Nephron progenitor cell (in vitro differentiated cells): Measurements from ENCODE around the gene PEDS1.
"Not testable (repeated sequence)": the region's sequence is repeated elsewhere in the genome, so short reads cannot be mapped to it uniquely, and the experiment has no call there.

Source experiments
- DNase-seq: peaks from one replicate; pipeline ENCODE4 v3.0.0; 2021
- H3K27ac Mint-ChIP-seq: 2 replicates; pipeline ENCODE4 v1.8.0; 2021; ENCODE audit warnings: mild to moderate bottlenecking, moderate library complexity, mixed read lengths
- H3K27me3 Mint-ChIP-seq: 2 replicates; pipeline ENCODE4 v1.8.0; 2021; ENCODE audit warnings: mild to moderate bottlenecking, low read depth, mixed read lengths; ENCODE audit not compliant: poor library complexity
- H3K36me3 Mint-ChIP-seq: 2 replicates; pipeline ENCODE4 v1.8.0; 2021; ENCODE audit warnings: low read depth, mixed read lengths
- H3K4me1 Mint-ChIP-seq: 2 replicates; pipeline ENCODE4 v1.8.0; 2021; ENCODE audit warnings: mixed read lengths
- H3K4me3 Mint-ChIP-seq: 2 replicates; pipeline ENCODE4 v1.8.0; 2021; ENCODE audit warnings: mild to moderate bottlenecking, moderate library complexity, mixed read lengths
- H3K9me3 Mint-ChIP-seq: 2 replicates; pipeline ENCODE4 v1.8.0; 2021; ENCODE audit warnings: mild to moderate bottlenecking, moderate library complexity, mixed read lengths
- CTCF ChIP-seq: fragments of 200-600 bp; sonication (generic); IDR thresholded peaks from 2 replicates; pipeline ENCODE4 v1.5.0; 2021; ENCODE audit warnings: antibody characterized with exemption

Gene PEDS1

DNA sequence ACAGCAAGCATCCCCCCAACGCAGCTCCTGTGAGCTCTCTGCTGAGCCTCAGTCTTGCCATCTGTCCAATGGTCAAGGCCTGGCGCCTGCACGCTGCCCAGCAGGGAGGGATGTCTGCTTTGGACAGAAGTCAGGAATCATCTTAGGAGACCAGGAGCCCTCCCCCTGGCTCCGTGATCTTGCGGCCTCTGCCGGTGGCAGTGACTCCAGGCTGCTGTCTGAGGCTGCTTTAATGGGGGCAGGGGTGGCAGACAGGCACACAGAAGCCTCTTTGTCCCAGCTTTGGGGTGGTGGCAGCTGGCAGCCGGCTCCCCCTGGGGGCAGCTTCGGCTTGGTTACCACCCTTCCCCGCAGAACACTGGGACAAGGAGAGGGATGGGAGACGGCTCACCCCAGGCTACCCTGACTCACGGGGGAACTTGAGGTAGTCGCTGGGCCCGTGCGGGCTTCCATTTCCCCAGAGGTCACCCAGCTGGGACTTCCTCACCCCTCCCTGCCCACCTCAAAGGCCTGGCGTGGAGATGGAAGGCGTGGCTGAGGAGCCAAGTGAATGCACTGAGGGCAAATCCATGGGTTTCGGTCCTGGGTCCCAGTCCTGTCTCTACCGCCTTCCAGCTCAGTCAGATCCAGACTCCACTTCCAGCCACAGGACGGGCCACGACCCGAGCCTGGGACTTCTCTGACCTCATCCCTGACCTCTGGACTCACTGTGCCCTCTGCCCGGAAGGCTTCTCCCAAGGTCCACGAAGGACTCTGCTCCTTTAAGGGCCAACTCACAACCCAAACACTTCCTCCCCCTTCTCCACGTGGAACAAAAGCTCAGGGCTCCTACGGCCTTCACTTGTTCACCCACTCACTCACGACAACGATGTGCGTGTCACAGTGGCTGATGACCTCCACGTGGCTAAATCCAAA is 14.8 kb downstream of the PEDS1 start:
- no peaks in the 10 kb centered on the region for H3K27me3 Mint-ChIP-seq
- no peak for DNase-seq
- peaks cover 40% of the 10 kb centered on the region for H3K4me1 Mint-ChIP-seq
- no peak for TF ChIP-seq CTCF
- H3K36me3 Mint-ChIP-seq: peaks cover 33% of the 10 kb centered on the region
- H3K9me3 Mint-ChIP-seq: no peaks in the 10 kb centered on the region
- no peak overlapping the region for H3K4me3 Mint-ChIP-seq
- H3K27ac Mint-ChIP-seq: peak overlapping the region; percentile 97

- TF ChIP-seq CTCF: no peak
- H3K27me3 Mint-ChIP-seq: no peaks in the 10 kb centered on the region
- no peaks in the 10 kb centered on the region for H3K9me3 Mint-ChIP-seq
- H3K4me3 Mint-ChIP-seq: no peak overlapping the region
- H3K36me3 Mint-ChIP-seq: peaks cover 30% of the 10 kb centered on the region
- no peak for DNase-seq
- no peak overlapping the region for H3K27ac Mint-ChIP-seq
- peaks cover 40% of the 10 kb centered on the region for H3K4me1 Mint-ChIP-seq
Measured at GRCh38 chr20:50138120-50138478, 15.4 kb downstream of the PEDS1 start.

DNA sequence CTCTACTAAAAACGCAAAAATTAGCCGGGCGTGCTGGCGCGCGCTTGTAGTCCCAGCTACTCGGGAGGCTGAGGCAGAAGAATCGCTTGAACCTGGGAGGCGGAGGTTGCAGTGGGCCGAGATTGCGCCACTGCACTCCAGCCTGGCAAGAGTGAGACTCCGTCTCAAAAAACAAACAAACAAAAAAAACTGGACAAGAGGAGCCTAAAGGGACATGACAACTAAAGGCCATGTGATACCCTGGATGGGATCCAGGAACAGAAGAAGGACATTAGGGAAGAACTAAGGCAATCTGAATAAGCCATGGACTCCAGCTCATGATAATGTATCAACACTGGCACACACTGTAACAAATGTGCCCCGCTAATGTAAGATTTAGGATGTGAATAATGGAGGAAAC is 15.8 kb downstream of the PEDS1 start:
- Mint-ChIP-seq H3K27ac (peak overlapping the region; percentile 84), H3K4me1 (peaks cover 36% of the 10 kb centered on the region), H3K36me3 (peaks cover 26% of the 10 kb centered on the region)
- not testable (repeated sequence) for H3K27me3 Mint-ChIP-seq, H3K9me3 Mint-ChIP-seq, DNase-seq, H3K4me3 Mint-ChIP-seq

DNA sequence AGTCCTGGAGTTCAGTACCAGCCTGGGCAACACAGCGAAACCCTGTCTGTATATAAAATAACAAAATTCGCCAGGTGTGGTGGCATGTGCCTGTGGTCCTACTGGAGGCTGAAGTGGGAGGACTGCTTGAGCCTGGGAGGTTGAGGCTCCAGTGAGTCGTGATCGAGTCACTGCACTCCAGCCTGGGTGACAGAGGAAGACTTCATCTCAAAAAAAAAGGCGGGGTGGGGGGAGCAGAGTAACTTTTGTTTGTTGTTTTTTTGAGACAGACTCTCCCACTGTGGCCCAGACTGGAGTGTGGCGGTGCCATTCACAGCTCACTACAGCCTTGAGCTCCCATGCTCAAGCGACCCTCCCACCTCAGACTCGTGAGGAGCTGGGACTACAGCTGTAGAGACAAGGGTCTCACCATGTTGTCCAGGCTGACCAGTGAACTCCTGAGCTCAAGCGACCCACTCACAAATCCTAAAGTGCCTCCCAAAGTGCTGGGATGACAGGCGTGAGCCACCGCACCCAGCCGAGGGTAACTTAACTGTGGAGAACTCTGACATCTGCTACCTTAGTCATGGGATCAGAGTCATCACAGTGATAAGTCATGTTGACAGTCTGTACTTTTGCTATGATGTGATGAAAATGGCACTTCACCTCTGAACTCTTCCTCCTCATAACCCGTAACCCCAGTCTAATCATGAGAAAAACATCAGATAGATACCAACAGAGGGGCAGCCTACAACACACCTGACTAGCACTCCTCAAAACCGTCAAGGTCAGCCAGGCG is 16.5 kb downstream of the PEDS1 start:
- DNase-seq: no peak
- no peaks in the 10 kb centered on the region for H3K27me3 Mint-ChIP-seq
- peaks cover 27% of the 10 kb centered on the region for H3K36me3 Mint-ChIP-seq
- no peak overlapping the region for H3K4me3 Mint-ChIP-seq
- no peaks in the 10 kb centered on the region for H3K9me3 Mint-ChIP-seq
- H3K27ac Mint-ChIP-seq: peak overlapping the region; percentile 84
- H3K4me1 Mint-ChIP-seq: peaks cover 35% of the 10 kb centered on the region
- no peak for TF ChIP-seq CTCF

DNA sequence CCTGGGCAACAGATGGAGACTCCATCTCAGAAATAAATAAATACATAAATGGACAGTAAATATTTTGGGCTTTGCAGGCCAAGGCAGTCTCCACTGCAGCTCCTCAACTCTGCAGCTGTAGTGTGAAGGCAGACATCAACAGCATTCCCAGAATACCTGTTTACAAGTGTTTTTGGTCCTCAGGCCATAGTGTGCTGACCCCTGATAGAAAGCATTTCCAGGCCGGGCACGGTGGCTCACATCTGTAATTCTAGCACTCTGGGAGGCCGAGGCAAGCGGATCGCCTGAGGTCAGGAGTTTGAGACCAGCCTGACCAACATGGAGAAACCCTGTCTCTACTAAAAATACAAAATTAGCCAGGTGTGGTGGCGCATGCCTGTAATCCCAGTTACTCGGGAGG is 18.4 kb downstream of the PEDS1 start:
- H3K27ac Mint-ChIP-seq, H3K9me3 Mint-ChIP-seq, DNase-seq, H3K27me3 Mint-ChIP-seq, H3K4me3 Mint-ChIP-seq: not testable (repeated sequence)
- H3K36me3 Mint-ChIP-seq: peaks cover 37% of the 10 kb centered on the region
- H3K4me1 Mint-ChIP-seq: peaks cover 33% of the 10 kb centered on the region

DNA sequence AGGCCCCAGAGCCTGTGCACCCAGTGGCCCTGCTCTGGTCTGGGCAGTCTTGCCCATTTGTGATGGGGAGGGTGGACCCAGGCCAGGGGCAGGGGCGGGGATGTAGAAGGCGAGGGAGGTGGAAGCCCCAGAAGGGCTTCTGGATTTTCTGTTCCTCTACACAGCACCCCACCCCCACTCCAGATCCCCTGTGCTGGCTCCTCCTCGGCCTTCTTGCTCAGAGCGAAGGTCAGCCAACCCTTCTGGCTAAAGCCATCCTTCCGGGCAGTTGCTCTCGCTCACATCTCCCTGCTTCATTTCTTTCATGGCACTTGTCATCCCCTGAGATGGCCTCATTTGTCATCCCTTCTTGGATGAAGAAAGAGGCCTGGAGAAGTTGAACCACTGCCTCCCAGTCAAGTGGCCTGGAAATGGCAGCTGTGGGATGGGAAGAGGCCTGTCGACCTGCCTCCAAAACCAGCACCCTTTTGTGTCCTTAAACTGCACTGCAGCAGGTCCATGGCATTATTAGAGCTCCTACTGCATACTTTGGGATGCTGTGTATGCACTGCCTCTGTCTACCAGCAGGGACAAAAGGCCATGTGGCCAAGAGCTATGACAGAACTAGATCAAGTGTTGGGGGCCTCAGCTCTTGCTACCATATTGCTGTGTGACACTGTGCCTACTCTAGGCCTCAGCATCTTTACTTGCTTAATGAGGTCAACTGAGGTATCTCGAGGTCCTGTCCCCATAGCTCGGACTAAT is 19.9 kb downstream of the PEDS1 start:
- Mint-ChIP-seq H3K27me3 (no peaks in the 10 kb centered on the region), H3K36me3 (peaks cover 37% of the 10 kb centered on the region), H3K4me3 (no peak overlapping the region), H3K27ac (no peak overlapping the region), H3K9me3 (no peaks in the 10 kb centered on the region), H3K4me1 (peaks cover 19% of the 10 kb centered on the region)
- no peak for TF ChIP-seq CTCF
- DNase-seq: no peak
